OCI-LY3 (cell line): ENCODE data around the gene CFAP54.

ENCODE experiments used
- EZH2phosphoT487 ChIP-seq: fragments of 200-600 bp; shearing (Covaris generic); IDR thresholded peaks from 2 replicates; pipeline ENCODE4 v1.6.1; 2018; ENCODE audit warnings: antibody characterized with exemption, mixed run types, low read depth
- TF ChIP-seq, protein P1 (sequence below): fragments of 200-600, 300-600 bp; sonication (generic); IDR thresholded peaks from 2 replicates; pipeline ENCODE4 v1.5.1; 2014; ENCODE audit warnings: antibody characterized with exemption, low read length, low read depth

DNA sequence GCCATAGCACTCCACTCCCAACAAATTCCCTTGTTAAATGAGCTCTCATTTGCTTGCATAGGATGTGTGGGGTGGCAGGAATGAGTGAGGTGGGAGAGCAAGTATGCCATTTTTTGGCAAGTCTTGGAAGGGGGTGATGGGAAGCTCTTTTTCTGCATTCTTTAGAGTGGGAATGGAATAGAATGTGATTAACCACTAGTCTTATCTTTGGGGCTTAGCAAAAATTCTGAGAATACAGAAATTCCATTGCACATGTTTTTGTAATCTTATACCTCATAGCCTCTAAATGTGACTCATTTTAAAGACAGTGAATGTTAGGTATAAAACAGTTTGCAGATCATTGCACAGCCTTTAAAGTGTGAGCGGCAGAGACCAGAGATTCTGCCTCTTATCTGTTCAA is 389.3 kb downstream of the CFAP54 start:
- TF ChIP-seq, protein P1, sequence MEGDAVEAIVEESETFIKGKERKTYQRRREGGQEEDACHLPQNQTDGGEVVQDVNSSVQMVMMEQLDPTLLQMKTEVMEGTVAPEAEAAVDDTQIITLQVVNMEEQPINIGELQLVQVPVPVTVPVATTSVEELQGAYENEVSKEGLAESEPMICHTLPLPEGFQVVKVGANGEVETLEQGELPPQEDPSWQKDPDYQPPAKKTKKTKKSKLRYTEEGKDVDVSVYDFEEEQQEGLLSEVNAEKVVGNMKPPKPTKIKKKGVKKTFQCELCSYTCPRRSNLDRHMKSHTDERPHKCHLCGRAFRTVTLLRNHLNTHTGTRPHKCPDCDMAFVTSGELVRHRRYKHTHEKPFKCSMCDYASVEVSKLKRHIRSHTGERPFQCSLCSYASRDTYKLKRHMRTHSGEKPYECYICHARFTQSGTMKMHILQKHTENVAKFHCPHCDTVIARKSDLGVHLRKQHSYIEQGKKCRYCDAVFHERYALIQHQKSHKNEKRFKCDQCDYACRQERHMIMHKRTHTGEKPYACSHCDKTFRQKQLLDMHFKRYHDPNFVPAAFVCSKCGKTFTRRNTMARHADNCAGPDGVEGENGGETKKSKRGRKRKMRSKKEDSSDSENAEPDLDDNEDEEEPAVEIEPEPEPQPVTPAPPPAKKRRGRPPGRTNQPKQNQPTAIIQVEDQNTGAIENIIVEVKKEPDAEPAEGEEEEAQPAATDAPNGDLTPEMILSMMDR: no peak
- no peak for TF ChIP-seq EZH2phosphoT487
